Right lobe of liver (tissue), 6 donors: Measurements from ENCODE around the gene C8A. TPM values are rescaled to one million over a fixed set of nuclear protein-coding genes. Genes with fewer than 3 reads are reported as not detected.

Experiments
- ATAC-seq, 4 donors: fragments of 200-7000 bp; cut with Tn5 transposase; one replicate each; pipeline ENCODE4 v1.9.1; 2020; ENCODE audit warnings: mild to moderate bottlenecking in 4 of 4, moderate library complexity in 4 of 4
- DNase-seq, 3 donors: peaks; one replicate each; pipeline ENCODE4 v3.0.0-alpha.2; 2020
- H3K27ac ChIP-seq, 3 donors: fragments of 200-600 bp; one replicate each; pipeline ENCODE4 v1.8.0; 2022
- H3K27me3 ChIP-seq, 2 donors: fragments of 200-600 bp; one replicate each; pipeline ENCODE4 v1.8.0; 2022
- H3K36me3 ChIP-seq, 4 donors: fragments of 200-600 bp; sonication (generic) in 1 of 4; one replicate each; pipeline versions ENCODE4 v1.5.1 to v1.8.0; 2017 to 2022; ENCODE audit warnings: control low read depth in 1 of 4
- H3K4me1 ChIP-seq, 4 donors: fragments of 200-600 bp; sonication (generic) in 1 of 4; one replicate each; pipeline versions ENCODE4 v1.5.1 to v1.8.0; 2017 to 2022; ENCODE audit warnings: control low read depth in 1 of 4
- H3K4me3 ChIP-seq, 3 donors: fragments of 200-600 bp; one replicate each; pipeline ENCODE4 v1.8.0; 2022
- H3K9me3 ChIP-seq, 4 donors: fragments of 200-600 bp; sonication (generic) in 1 of 4; one replicate each; pipeline versions ENCODE4 v1.5.1 to v1.8.0; 2017 to 2022; ENCODE audit warnings: control low read depth in 1 of 4
- CTCF ChIP-seq, 4 donors: fragments of 200-600 bp in 3 of 4; fragments of 450-650 bp in 1 of 4; IDR thresholded peaks; one replicate each; pipeline versions ENCODE4 v1.5.1 to v1.8.0; 2016 to 2022; ENCODE audit warnings: antibody characterized with exemption in 4 of 4, mild to moderate bottlenecking in 2 of 4
- POLR2A ChIP-seq: fragments of 450-650 bp; IDR thresholded peaks from one replicate; pipeline ENCODE4 v1.6.1; 2017; ENCODE audit warnings: antibody characterized with exemption, mild to moderate bottlenecking
- WGBS: methylation state at CpG from one replicate; pipeline ENCODE4 v1.1.6; 2018; ENCODE audit warnings: low coverage, low lambda C conversion rate; ENCODE audit not compliant: insufficient coverage; ENCODE audit errors: missing lambda C conversion rate; 5-methylcytosine and 5-hydroxymethylcytosine counted together
- intact Hi-C, 2 donors: fragments of 100-400 bp; cut with DNase I; formaldehyde crosslinking; loops; one replicate each; pipeline versions ENCODE4 v1.11.2 to v1.14.1; 2022
- total RNA-seq, 6 experiments: library from RNA; depleted of rRNA in 2 of 6; stranded (reverse); fragments of >200 nt in 2 of 6; fragmentation: NEBNext Ultra II Directional in 3 of 6; extraction: Animal tissue kit (Norgen Biotek cat#: 25700) in 3 of 6; gene quantifications; one replicate each; pipeline versions ENCODE4 v1.1.0 to v1.2.4, GENCODE V29; 2016 to 2023
- donor health status: DM: no; HTN: yes; CAD: no.
- donor health status: DM: no; HTN: no; CAD: no.
- donor health status: DM: no; HTN: no; CAD: no.
- donor health status: DM: no; HTN: yes; CAD: no.
- donor health status: DM: no; HTN: yes; CAD: no.

The C8A gene
- total RNA-seq, 6 experiments from 2014 or later = 177 to 432 (median 299) TPM

GRCh38 chr1:56824938-56825337 is 29.7 kb upstream of the C8A start:
- Histone ChIP-seq H3K27me3 (no peaks in the 10 kb centered on the region), H3K4me1 (peaks cover 0 to 14% (median 6%) of the 10 kb centered on the region in 4 donors), H3K4me3 (no peak overlapping the region), H3K9me3 (no peaks in the 10 kb centered on the region), H3K36me3 (no peaks in the 10 kb centered on the region), H3K27ac (no peak overlapping the region)
- DNase-seq (no peak), ATAC-seq (no peak)
- 100% methylated on average over 1 of the region's 1 CpG for WGBS
- intact Hi-C loops = loop anchor here in 1 of 2 donors (10.0 kb wide), 1 partner anchor 230 kb away; no protein-coding TSS in a partner anchor
- TF ChIP-seq CTCF (IDR thresholded peaks at IDR 0.05) = no peak
- TF ChIP-seq POLR2A = no peak

DNA sequence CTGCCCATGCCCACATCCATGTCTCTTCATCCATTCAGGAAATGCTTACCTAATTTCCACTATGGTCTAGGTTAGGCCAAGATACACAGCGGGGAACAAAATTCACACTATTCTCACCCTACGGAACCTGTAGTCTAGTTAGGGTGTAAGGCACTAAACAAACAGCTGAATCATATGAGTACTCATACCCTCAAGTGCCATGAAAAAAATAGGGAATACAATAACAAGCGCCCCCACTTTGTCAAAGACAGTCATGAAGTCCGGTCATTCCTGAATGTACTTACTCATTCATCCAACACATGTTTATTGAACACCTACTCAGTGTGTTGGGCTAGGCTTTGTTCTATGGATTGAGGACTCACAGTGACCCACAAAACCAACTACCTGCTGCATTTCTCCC is 29.2 kb upstream of the C8A start:
- Histone ChIP-seq H3K27ac (no peak overlapping the region), H3K4me3 (no peak overlapping the region), H3K4me1 (peaks cover 0 to 10% (median 5%) of the 10 kb centered on the region in 4 donors), H3K36me3 (no peaks in the 10 kb centered on the region), H3K27me3 (no peaks in the 10 kb centered on the region), H3K9me3 (no peaks in the 10 kb centered on the region)
- no peak for DNase-seq
- TF ChIP-seq POLR2A (no peak), CTCF (IDR thresholded peaks at IDR 0.05) (no peak)
- 83% methylated on average over 4 of the region's 4 CpGs for WGBS
- intact Hi-C loops = loop anchor here in 1 of 2 donors (10.0 kb wide), 1 partner anchor 229 kb away; no protein-coding TSS in a partner anchor
- no peak for ATAC-seq

GRCh38 chr1:56827711-56828110 is 26.9 kb upstream of the C8A start:
- no peaks in the 10 kb centered on the region for H3K27me3 ChIP-seq
- no peak overlapping the region for H3K4me3 ChIP-seq
- H3K27ac ChIP-seq = no peak overlapping the region
- no peak for TF ChIP-seq CTCF (IDR thresholded peaks at IDR 0.05)
- no peak for TF ChIP-seq POLR2A
- no peaks in the 10 kb centered on the region for H3K9me3 ChIP-seq
- ATAC-seq (no peak), DNase-seq (no peak)
- H3K36me3 ChIP-seq = no peaks in the 10 kb centered on the region
- intact Hi-C loops = loop anchor here in 1 of 2 donors (10.0 kb wide), 1 partner anchor 227 kb away; no protein-coding TSS in a partner anchor
- H3K4me1 ChIP-seq = peaks cover 0 to 4% (median 0%) of the 10 kb centered on the region in 4 donors

GRCh38 chr1:56830052-56830451 is 24.5 kb upstream of the C8A start:
- Histone ChIP-seq H3K9me3 (no peaks in the 10 kb centered on the region), H3K27me3 (no peaks in the 10 kb centered on the region), H3K4me1 (peaks cover 0 to 5% (median 0%) of the 10 kb centered on the region in 4 donors), H3K36me3 (no peaks in the 10 kb centered on the region), H3K27ac (no peak overlapping the region), H3K4me3 (no peak overlapping the region)
- TF ChIP-seq CTCF (IDR thresholded peaks at IDR 0.05) (no peak), POLR2A (no peak)
- no peak for ATAC-seq
- no peak for DNase-seq
- intact Hi-C loops = loop anchor here in 1 of 2 donors (5.0 kb wide), 1 partner anchor 512 kb away; no protein-coding TSS in a partner anchor
- WGBS = 81% methylated on average over 4 of the region's 4 CpGs
